Lower leg skin (tissue), 3 donors: ENCODE data around the gene HSF5.

ENCODE experiments used
- CTCF ChIP-seq, 3 donors: fragments of 450-650 bp; IDR thresholded peaks; one replicate each; pipeline ENCODE4 v1.5.1; 2016; ENCODE audit warnings: antibody characterized with exemption in 3 of 3, mild to moderate bottlenecking in 3 of 3, moderate library complexity in 2 of 3
- POLR2A ChIP-seq, 2 donors: fragments of 450-650 bp; IDR thresholded peaks; one replicate each; pipeline ENCODE4 v1.6.1; 2016 to 2017; ENCODE audit warnings: antibody characterized with exemption in 2 of 2, mild to moderate bottlenecking in 1 of 2, moderate library complexity in 1 of 2

GRCh38 chr17:58414596-58414997 lies 73.6 kb downstream of the HSF5 start:
- no peak for TF ChIP-seq CTCF (IDR thresholded peaks at IDR 0.05)
- TF ChIP-seq POLR2A (IDR thresholded peaks at IDR 0.05) = no peak
